Keratinocyte (primary cell): ENCODE results near the gene ZNF148. TPM values are rescaled to one million over a fixed set of nuclear protein-coding genes. Genes with fewer than 3 reads are reported as not detected.

Experiments
- DNase-seq: peaks from one replicate; pipeline ENCODE4 v3.0.0-alpha.2; 2011; ENCODE audit warnings: low read depth, missing footprints, low spot score
- FAIRE-seq: peaks from 2 replicates; lab custom pipeline; 2011; peaks lifted over from hg19 to GRCh38; lab: Jason Lieb, UNC
- H2AFZ ChIP-seq: 2 replicates; pipeline ENCODE4 v1.6.0; 2012; ENCODE audit warnings: low read length, control low read depth, inconsistent platforms; ENCODE audit not compliant: control insufficient read depth
- H3K27ac ChIP-seq: 2 replicates; pipeline ENCODE4 v1.5.1; 2011; ENCODE audit warnings: low read length; ENCODE audit not compliant: control insufficient read depth, insufficient read depth
- H3K27me3 ChIP-seq: 3 replicates; pipeline ENCODE4 v1.6.0; 2011; ENCODE audit warnings: low read length; ENCODE audit not compliant: control insufficient read depth, insufficient read depth; ENCODE audit errors: extremely low read depth
- H3K36me3 ChIP-seq, 2 experiments: 2 replicates in 1 of 2; 3 replicates in 1 of 2; pipeline ENCODE4 v1.5.1; 2011; ENCODE audit warnings: low read length in 2 of 2, mild to moderate bottlenecking in 1 of 2; ENCODE audit not compliant: control insufficient read depth in 2 of 2, insufficient read depth in 2 of 2; ENCODE audit errors: extremely low read depth in 1 of 2
- H3K4me1 ChIP-seq: 3 replicates; pipeline ENCODE4 v1.5.1; 2011; ENCODE audit warnings: low read length; ENCODE audit not compliant: control insufficient read depth, insufficient read depth; ENCODE audit errors: extremely low read depth
- H3K4me2 ChIP-seq: 3 replicates; pipeline ENCODE4 v1.6.0; 2011; ENCODE audit warnings: low read depth, low read length; ENCODE audit not compliant: control insufficient read depth, insufficient read depth; ENCODE audit errors: extremely low read depth
- H3K4me3 ChIP-seq, 3 experiments: fragments of 200-600 bp in 1 of 3; sonication (generic) in 1 of 3; 2 replicates in 2 of 3; 3 replicates in 1 of 3; pipeline ENCODE4 v1.5.1; 2011 to 2016; ENCODE audit warnings: low read length in 3 of 3, mild to moderate bottlenecking in 3 of 3, control low read depth in 2 of 3, inconsistent platforms in 1 of 3, low read depth in 1 of 3, mixed read lengths in 1 of 3, mixed run types in 1 of 3, moderate library complexity in 1 of 3; ENCODE audit not compliant: control insufficient read depth in 2 of 3, insufficient read depth in 2 of 3; ENCODE audit errors: extremely low read depth in 1 of 3
- H3K79me2 ChIP-seq: 2 replicates; pipeline ENCODE4 v1.6.0; 2012; ENCODE audit warnings: low read length; ENCODE audit not compliant: control insufficient read depth, insufficient read depth
- H3K9ac ChIP-seq: 3 replicates; pipeline ENCODE4 v1.6.0; 2011; ENCODE audit warnings: low read length; ENCODE audit not compliant: control insufficient read depth, insufficient read depth; ENCODE audit errors: extremely low read depth
- H3K9me1 ChIP-seq: 3 replicates; pipeline ENCODE4 v1.6.0; 2011; ENCODE audit warnings: low read length; ENCODE audit not compliant: control insufficient read depth, insufficient read depth; ENCODE audit errors: extremely low read depth
- H3K9me3 ChIP-seq: 2 replicates; pipeline ENCODE4 v1.5.1; 2012; ENCODE audit warnings: low read depth, low read length; ENCODE audit not compliant: control insufficient read depth
- H4K20me1 ChIP-seq: 3 replicates; pipeline ENCODE4 v1.6.0; 2011; ENCODE audit warnings: low read length; ENCODE audit not compliant: control insufficient read depth, insufficient read depth; ENCODE audit errors: extremely low read depth
- EZH2 ChIP-seq: IDR thresholded peaks from one replicate; pipeline ENCODE4 v1.6.1; 2012; ENCODE audit warnings: inconsistent platforms, mild to moderate bottlenecking, low read length, moderate library complexity
- dilution Hi-C: fragments of 300-500 bp; cut with MboI; formaldehyde crosslinking; loops from one replicate; pipeline ENCODE4 v1.7.0; 2020; ENCODE audit warnings: low sequenced_read_pairs; ENCODE audit not compliant: extremely low pct_ligation_motif_present
- polyA plus RNA-seq, 5 experiments: library from polyadenylated mRNA; depleted of rRNA in 3 of 5; stranded (reverse) in 3 of 5; stranded (forward) in 1 of 5; unstranded in 1 of 5; fragments of >200 nt; gene quantifications; 1 replicate in 1 of 5; 2 replicates in 3 of 5; 3 replicates in 1 of 5; pipeline versions ENCODE4 v1.2.1 to v1.2.3, GENCODE V29; 2011 to 2012; ENCODE audit warnings: missing spikeins in 2 of 5, low read depth in 1 of 5, low replicate concordance in 1 of 5
- TF ChIP-seq, protein P1 (sequence below), 3 experiments: IDR thresholded peaks in 1 of 3; conservative IDR thresholded peaks in 1 of 3; optimal IDR thresholded peaks in 1 of 3; 2 replicates in 2 of 3; 3 replicates in 1 of 3; pipeline versions ENCODE3 to v1.5.1; 2011; ENCODE audit warnings: low read length in 3 of 3, mild to moderate bottlenecking in 3 of 3, moderate library complexity in 2 of 3, control low read depth in 1 of 3, inconsistent platforms in 1 of 3; ENCODE audit not compliant: insufficient read depth in 2 of 3; ENCODE audit errors: extremely low read depth in 1 of 3

The ZNF148 gene
- polyA plus RNA-seq, 1 donor (not counting 4 experiments of a cell fraction or from before 2014, with no cell fraction given), result 21.4 TPM

DNA sequence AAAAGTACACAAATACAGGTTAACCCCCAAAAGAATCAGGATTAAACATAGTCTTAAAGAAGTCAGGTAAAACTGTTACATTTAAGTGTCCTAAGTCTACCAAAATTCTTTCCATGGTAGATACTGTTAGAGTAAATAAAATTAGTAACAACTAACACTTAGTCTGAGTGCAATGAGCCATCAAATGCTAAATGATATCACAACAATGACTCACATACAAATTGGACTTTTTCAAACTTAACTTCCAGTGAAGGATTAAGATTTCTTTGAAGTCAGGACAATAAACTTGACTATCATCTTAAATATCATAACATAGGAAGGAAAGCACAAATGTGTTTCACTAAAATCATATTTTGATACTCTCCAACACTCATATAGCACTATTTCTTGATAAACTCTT lies 43.9 kb downstream of the ZNF148 start:
- no peak overlapping the region for H3K4me2 ChIP-seq
- peaks cover 8% of the 10 kb centered on the region for H4K20me1 ChIP-seq
- H3K27ac ChIP-seq, result no peak overlapping the region
- H3K4me1 ChIP-seq, result no peaks in the 10 kb centered on the region
- dilution Hi-C loops, result no loop called here
- no peaks in the 10 kb centered on the region for H3K9me3 ChIP-seq
- no peaks in the 10 kb centered on the region for H3K9me1 ChIP-seq
- no peak for DNase-seq
- FAIRE-seq, result no peak
- no peaks in the 10 kb centered on the region for H3K27me3 ChIP-seq
- no peak overlapping the region for H3K4me3 ChIP-seq
- H3K79me2 ChIP-seq, result peaks cover 58% of the 10 kb centered on the region
- no peak overlapping the region for H3K9ac ChIP-seq
- H2AFZ ChIP-seq, result no peak overlapping the region
- no peaks in the 10 kb centered on the region for H3K36me3 ChIP-seq
- TF ChIP-seq, protein P1, sequence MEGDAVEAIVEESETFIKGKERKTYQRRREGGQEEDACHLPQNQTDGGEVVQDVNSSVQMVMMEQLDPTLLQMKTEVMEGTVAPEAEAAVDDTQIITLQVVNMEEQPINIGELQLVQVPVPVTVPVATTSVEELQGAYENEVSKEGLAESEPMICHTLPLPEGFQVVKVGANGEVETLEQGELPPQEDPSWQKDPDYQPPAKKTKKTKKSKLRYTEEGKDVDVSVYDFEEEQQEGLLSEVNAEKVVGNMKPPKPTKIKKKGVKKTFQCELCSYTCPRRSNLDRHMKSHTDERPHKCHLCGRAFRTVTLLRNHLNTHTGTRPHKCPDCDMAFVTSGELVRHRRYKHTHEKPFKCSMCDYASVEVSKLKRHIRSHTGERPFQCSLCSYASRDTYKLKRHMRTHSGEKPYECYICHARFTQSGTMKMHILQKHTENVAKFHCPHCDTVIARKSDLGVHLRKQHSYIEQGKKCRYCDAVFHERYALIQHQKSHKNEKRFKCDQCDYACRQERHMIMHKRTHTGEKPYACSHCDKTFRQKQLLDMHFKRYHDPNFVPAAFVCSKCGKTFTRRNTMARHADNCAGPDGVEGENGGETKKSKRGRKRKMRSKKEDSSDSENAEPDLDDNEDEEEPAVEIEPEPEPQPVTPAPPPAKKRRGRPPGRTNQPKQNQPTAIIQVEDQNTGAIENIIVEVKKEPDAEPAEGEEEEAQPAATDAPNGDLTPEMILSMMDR (optimal IDR thresholded peaks at IDR 0.05 in 1 of 3, IDR thresholded peaks at IDR 0.05 in 1 of 3, conservative IDR thresholded peaks at IDR 0.05 in 1 of 3; ENCODE audit: extremely low read depth in 1 of 3, insufficient read depth in 2 of 3, low read length in 3 of 3), result no peak
- no peak for TF ChIP-seq EZH2

DNA sequence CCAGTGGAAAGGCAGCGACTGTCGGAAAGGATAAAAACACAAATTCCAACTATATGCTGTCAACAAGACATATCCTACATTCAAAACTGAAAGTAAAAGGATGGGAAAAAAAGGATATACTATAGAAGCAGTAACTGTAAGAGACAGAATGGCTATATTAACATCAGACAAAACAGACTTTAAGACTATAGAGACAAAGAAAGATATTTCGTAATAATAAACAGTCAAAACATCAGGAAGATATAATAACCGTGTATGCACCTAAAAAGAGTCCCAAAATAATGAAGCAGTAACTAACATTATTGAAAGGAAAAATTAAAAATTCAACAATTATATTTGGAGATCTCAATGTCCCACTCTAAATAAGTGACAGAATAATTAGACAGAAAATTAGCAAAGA lies 48.2 kb downstream of the ZNF148 start:
- Histone ChIP-seq H4K20me1 (no peaks in the 10 kb centered on the region), H3K79me2 (peaks cover 20% of the 10 kb centered on the region)
- dilution Hi-C loops, result no loop called here

More for the DNA sequence above, 48.2 kb downstream of the ZNF148 start:
- Histone ChIP-seq H3K36me3 (no peaks in the 10 kb centered on the region), H3K4me1 (peaks cover 7% of the 10 kb centered on the region), H3K9me3 (no peaks in the 10 kb centered on the region), H3K9me1 (no peaks in the 10 kb centered on the region), H3K4me3 (no peak overlapping the region), H3K27ac (no peak overlapping the region), H3K9ac (no peak overlapping the region), H3K4me2 (no peak overlapping the region), H2AFZ (no peak overlapping the region), H3K27me3 (no peaks in the 10 kb centered on the region)
- DNase-seq, result no peak
- no peak for FAIRE-seq
- TF ChIP-seq, protein P1 (optimal IDR thresholded peaks at IDR 0.05 in 1 of 3, IDR thresholded peaks at IDR 0.05 in 1 of 3, conservative IDR thresholded peaks at IDR 0.05 in 1 of 3; ENCODE audit: extremely low read depth in 1 of 3, insufficient read depth in 2 of 3, low read length in 3 of 3), result no peak
- TF ChIP-seq EZH2, result no peak
